ENCODE results near the gene ACTN3. TPM values are rescaled to one million over a fixed set of nuclear protein-coding genes. Genes with fewer than 3 reads are reported as not detected.

ACTN3 gene
- total RNA-seq, 1 donor from 2014 or later = not detected

DNA sequence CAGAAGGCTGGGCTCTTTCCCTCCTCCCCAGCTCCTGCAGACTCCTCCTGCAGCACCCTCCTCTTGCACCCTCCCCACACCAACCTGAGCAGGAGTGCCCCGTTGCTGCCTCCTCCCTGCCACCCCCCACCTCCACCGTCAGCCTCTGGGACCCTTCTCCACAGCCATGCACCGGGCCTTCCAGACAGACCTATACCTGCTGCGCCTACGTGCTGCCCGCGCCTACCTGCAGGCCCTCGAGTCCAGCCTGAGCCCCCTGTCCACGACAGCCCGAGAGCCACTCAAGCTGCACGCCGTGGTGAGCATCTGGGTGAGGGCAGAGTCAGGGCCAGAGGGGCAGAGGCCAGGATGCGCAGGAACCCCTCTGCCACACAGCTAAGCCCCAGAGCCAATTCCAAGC is 17.0 kb upstream of the ACTN3 start:
- TF ChIP-seq, protein P1, sequence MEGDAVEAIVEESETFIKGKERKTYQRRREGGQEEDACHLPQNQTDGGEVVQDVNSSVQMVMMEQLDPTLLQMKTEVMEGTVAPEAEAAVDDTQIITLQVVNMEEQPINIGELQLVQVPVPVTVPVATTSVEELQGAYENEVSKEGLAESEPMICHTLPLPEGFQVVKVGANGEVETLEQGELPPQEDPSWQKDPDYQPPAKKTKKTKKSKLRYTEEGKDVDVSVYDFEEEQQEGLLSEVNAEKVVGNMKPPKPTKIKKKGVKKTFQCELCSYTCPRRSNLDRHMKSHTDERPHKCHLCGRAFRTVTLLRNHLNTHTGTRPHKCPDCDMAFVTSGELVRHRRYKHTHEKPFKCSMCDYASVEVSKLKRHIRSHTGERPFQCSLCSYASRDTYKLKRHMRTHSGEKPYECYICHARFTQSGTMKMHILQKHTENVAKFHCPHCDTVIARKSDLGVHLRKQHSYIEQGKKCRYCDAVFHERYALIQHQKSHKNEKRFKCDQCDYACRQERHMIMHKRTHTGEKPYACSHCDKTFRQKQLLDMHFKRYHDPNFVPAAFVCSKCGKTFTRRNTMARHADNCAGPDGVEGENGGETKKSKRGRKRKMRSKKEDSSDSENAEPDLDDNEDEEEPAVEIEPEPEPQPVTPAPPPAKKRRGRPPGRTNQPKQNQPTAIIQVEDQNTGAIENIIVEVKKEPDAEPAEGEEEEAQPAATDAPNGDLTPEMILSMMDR (IDR thresholded peaks at IDR 0.05; ENCODE audit: insufficient read depth, low read length, severe bottlenecking) = no peak
- Histone ChIP-seq H3K4me3 (ENCODE audit: low read depth, low read length) (no peak overlapping the region), H3K36me3 (ENCODE audit: control insufficient read depth, insufficient read depth, low read length) (peaks cover 6% of the 10 kb centered on the region), H3K27me3 (ENCODE audit: control insufficient read depth, insufficient read depth, low read length) (no peaks in the 10 kb centered on the region)
- FAIRE-seq (no peak), DNase-seq (ENCODE audit: low read depth) (no peak)

- FAIRE-seq (no peak), DNase-seq (ENCODE audit: low read depth) (no peak)
- peaks cover 6% of the 10 kb centered on the region for H3K36me3 ChIP-seq (ENCODE audit: control insufficient read depth, insufficient read depth, low read length)
- H3K27me3 ChIP-seq (ENCODE audit: control insufficient read depth, insufficient read depth, low read length) = no peaks in the 10 kb centered on the region
- TF ChIP-seq, protein P1 (IDR thresholded peaks at IDR 0.05; ENCODE audit: insufficient read depth, low read length, severe bottlenecking) = no peak
- H3K4me3 ChIP-seq (ENCODE audit: low read depth, low read length) = no peak overlapping the region
Measured at GRCh38 chr11:66530927-66531709, 15.6 kb upstream of the ACTN3 start.

DNA sequence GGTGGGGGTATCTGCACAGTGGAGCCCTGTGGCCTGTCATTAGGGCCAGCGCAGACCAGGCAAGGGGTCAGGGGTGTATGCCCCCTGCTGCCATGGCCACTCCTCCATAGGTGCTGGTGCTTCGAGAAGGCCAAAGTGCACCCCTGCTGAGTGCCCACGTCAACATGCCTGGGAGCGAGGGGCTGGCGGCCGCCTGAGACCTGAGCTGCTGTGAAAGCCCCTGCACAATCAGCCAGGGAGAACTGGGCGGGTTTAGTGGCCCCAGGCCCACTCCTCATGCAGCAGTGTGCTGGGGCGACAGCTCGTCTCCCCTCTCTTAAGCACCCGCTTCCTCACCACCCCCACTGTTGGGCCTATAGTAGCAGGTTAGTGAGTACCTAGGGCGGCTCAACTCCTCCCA is 14.9 kb upstream of the ACTN3 start:
- DNase-seq (ENCODE audit: low read depth) (no peak), FAIRE-seq (no peak)
- Histone ChIP-seq H3K27me3 (ENCODE audit: control insufficient read depth, insufficient read depth, low read length) (no peaks in the 10 kb centered on the region), H3K36me3 (ENCODE audit: control insufficient read depth, insufficient read depth, low read length) (peaks cover 2% of the 10 kb centered on the region), H3K4me3 (ENCODE audit: low read depth, low read length) (no peak overlapping the region)
- TF ChIP-seq, protein P1 (IDR thresholded peaks at IDR 0.05; ENCODE audit: insufficient read depth, low read length, severe bottlenecking) = no peak

- Histone ChIP-seq H3K27me3 (ENCODE audit: control insufficient read depth, insufficient read depth, low read length) (no peaks in the 10 kb centered on the region), H3K36me3 (ENCODE audit: control insufficient read depth, insufficient read depth, low read length) (peaks cover 3% of the 10 kb centered on the region), H3K4me3 (ENCODE audit: low read depth, low read length) (no peak overlapping the region)
- TF ChIP-seq, protein P1 (IDR thresholded peaks at IDR 0.05; ENCODE audit: insufficient read depth, low read length, severe bottlenecking) = no peak
- DNase-seq (ENCODE audit: low read depth) (no peak), FAIRE-seq (no peak)
Measured at GRCh38 chr11:66532784-66533183, 13.9 kb upstream of the ACTN3 start.

DNA sequence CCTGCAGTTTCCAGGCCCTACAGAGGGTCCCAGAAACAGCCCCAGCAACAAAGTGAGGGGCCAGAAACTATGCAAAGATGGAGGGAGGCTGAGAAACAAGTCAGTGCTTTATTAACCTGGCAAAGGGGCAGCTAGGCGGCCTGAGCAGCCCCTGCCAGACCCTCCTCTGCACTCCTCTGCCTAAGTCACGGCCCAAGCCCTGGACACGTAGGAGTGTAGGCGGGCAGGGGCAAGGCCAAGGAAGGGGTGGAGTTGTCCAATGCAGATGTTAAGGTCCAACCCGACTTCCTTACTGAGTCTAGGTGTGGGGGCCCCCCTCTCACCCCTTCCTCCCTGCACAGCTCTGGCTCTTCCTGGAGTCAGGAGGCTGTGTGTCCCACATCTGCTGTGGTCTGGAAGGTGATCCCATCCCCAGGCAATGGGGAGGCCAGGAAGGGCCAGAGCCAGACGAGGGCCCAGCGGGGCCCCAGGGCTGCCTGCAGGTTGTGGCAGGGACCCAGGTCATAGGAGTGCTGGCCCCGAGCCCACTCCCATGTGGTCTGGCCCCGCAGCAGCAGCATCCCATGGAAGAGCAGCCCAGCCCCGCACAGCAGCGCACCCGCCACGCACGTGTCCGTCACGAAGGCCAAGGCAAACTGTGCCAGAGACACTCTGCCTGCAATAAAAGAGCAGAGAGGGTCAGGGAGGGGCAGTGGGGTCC is 7.4 kb upstream of the ACTN3 start:
- H3K36me3 ChIP-seq (ENCODE audit: control insufficient read depth, insufficient read depth, low read length) = peaks cover 18% of the 10 kb centered on the region
- TF ChIP-seq, protein P1 (IDR thresholded peaks at IDR 0.05; ENCODE audit: insufficient read depth, low read length, severe bottlenecking) = no peak
- DNase-seq (ENCODE audit: low read depth) (no peak), FAIRE-seq (no peak)
- H3K27me3 ChIP-seq (ENCODE audit: control insufficient read depth, insufficient read depth, low read length) = no peaks in the 10 kb centered on the region
- H3K4me3 ChIP-seq (ENCODE audit: low read depth, low read length) = no peak overlapping the region
